GM12878 (cell line): ENCODE data around the gene KLLN.

Experiments used
- CTCF ChIP-seq, 3 experiments: IDR thresholded peaks in 2 of 3; conservative IDR thresholded peaks in 1 of 3; 2 replicates each; pipeline ENCODE4 v1.5.1; 2011; ENCODE audit warnings: low read depth in 3 of 3, low read length in 3 of 3, mild to moderate bottlenecking in 3 of 3, control low read depth in 2 of 3, moderate library complexity in 2 of 3, inconsistent platforms in 1 of 3, mixed read lengths in 1 of 3; ENCODE audit not compliant: control insufficient read depth in 2 of 3, insufficient read depth in 1 of 3; ENCODE audit errors: extremely low read depth in 1 of 3
- EP300 ChIP-seq, 2 experiments: fragments of 150-350 bp in 1 of 2; IDR thresholded peaks; 2 replicates each; pipeline ENCODE4 v1.6.1; 2011 to 2012; ENCODE audit warnings: low read depth in 2 of 2, low read length in 2 of 2, borderline replicate concordance in 1 of 2, improper control_type of control experiment in 1 of 2, inconsistent platforms in 1 of 2; ENCODE audit not compliant: control insufficient read depth in 1 of 2
- EZH2 ChIP-seq: IDR thresholded peaks from 2 replicates; pipeline ENCODE4 v1.6.1; 2012; ENCODE audit warnings: low read depth, mild to moderate bottlenecking, control low read depth, inconsistent platforms, low read length, borderline replicate concordance; ENCODE audit not compliant: control insufficient read depth
- NFYB ChIP-seq: IDR thresholded peaks from 2 replicates; pipeline ENCODE4 v1.6.1; 2011; ENCODE audit warnings: low read depth, mild to moderate bottlenecking, low read length, improper control_type of control experiment, moderate library complexity; ENCODE audit not compliant: insufficient read depth
- POLR2A ChIP-seq: IDR thresholded peaks from 2 replicates; pipeline ENCODE4 v1.6.1; 2011; ENCODE audit warnings: low read depth, mild to moderate bottlenecking, low read length
- SMARCA5 ChIP-seq: fragments of 450-650 bp; IDR thresholded peaks from 2 replicates; pipeline ENCODE4 v1.6.1; 2017; ENCODE audit warnings: mild to moderate bottlenecking

DNA sequence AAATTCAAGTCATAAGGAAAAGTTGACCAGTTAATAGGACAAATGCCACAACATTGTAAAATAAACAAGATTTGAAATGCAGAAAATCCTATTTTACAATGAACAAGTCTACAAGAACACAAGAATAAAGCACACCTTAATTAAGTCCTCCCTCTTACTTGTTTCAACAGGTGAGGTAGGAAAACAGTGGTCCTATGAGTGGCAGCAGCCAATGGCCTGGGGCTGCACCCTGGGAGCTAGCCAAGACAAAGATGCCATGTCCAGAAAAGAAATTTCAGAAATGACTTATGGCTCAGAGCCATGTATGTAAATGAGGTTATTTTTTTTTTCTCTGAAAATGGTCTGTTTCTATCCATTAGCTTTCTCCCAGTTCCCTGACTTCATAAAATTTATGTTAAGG, 14.3 kb downstream of the KLLN start:
- TF ChIP-seq NFYB (no peak), POLR2A (no peak), EZH2 (no peak), SMARCA5 (no peak), EP300 (IDR thresholded peaks at IDR 0.05; ENCODE audit: borderline replicate concordance in 1 of 2, control insufficient read depth in 1 of 2, low read depth in 2 of 2, low read length in 2 of 2) (no peak), CTCF (IDR thresholded peaks at IDR 0.05 in 2 of 3, conservative IDR thresholded peaks at IDR 0.05 in 1 of 3; ENCODE audit: control insufficient read depth in 2 of 3, extremely low read depth in 1 of 3, insufficient read depth in 1 of 3, low read depth in 3 of 3, low read length in 3 of 3) (no peak)
